Breast epithelium (tissue), 4 donors: ENCODE measurements around the gene PROM2. TPM values are rescaled to one million over a fixed set of nuclear protein-coding genes. Genes with fewer than 3 reads are reported as not detected.

Source experiments
- DNase-seq, 2 donors: peaks; one replicate each; pipeline ENCODE4 v3.0.0-alpha.2; 2019; ENCODE audit warnings: low spot score in 2 of 2
- H3K27ac ChIP-seq, 2 donors: fragments of 200-600 bp; sonication (generic) in 1 of 2; one replicate each; pipeline ENCODE4 v1.5.1; 2016 to 2019; ENCODE audit warnings: mild to moderate bottlenecking in 1 of 2
- H3K27me3 ChIP-seq, 2 donors: fragments of 200-600 bp; sonication (generic) in 1 of 2; one replicate each; pipeline versions ENCODE4 v1.5.1 to v1.6.0; 2017 to 2019; ENCODE audit warnings: control low read depth in 1 of 2, mild to moderate bottlenecking in 1 of 2
- H3K36me3 ChIP-seq: fragments of 200-600 bp; one replicate; pipeline ENCODE4 v1.5.1; 2019
- H3K4me1 ChIP-seq, 2 donors: fragments of 200-600 bp; sonication (generic); one replicate each; pipeline ENCODE4 v1.5.1; 2016 to 2019; ENCODE audit warnings: control low read depth in 1 of 2
- H3K4me3 ChIP-seq, 3 donors: fragments of 200-600 bp; sonication (generic); 1 replicate in 2 of 3; 2 replicates in 1 of 3; pipeline ENCODE4 v1.5.1; 2016 to 2019; ENCODE audit warnings: mild to moderate bottlenecking in 3 of 3, moderate library complexity in 2 of 3
- H3K9me3 ChIP-seq, 2 donors: fragments of 200-600 bp; sonication (generic) in 1 of 2; one replicate each; pipeline ENCODE4 v1.5.1; 2016 to 2019; ENCODE audit warnings: control low read depth in 1 of 2
- CTCF ChIP-seq, 3 donors: fragments of 450-650 bp; IDR thresholded peaks; one replicate each; pipeline ENCODE4 v1.5.1; 2016 to 2017; ENCODE audit warnings: antibody characterized with exemption in 3 of 3, mild to moderate bottlenecking in 3 of 3, moderate library complexity in 3 of 3
- POLR2A ChIP-seq: fragments of 450-650 bp; IDR thresholded peaks from one replicate; pipeline ENCODE4 v1.6.1; 2016; ENCODE audit warnings: antibody characterized with exemption, mild to moderate bottlenecking, moderate library complexity
- POLR2AphosphoS5 ChIP-seq, 3 donors: sonication (generic); formaldehyde crosslinking; IDR thresholded peaks; one replicate each; pipeline ENCODE4 v1.6.1; 2017; ENCODE audit warnings: antibody characterized with exemption in 3 of 3
- intact Hi-C: fragments of 100-400 bp; cut with DNase I; formaldehyde crosslinking; loops from one replicate; pipeline ENCODE4 v1.15.1; 2023; ENCODE audit warnings: low total_unique reads
- total RNA-seq, 3 donors: library from RNA; depleted of rRNA; stranded (reverse); fragments of >200 nt; gene quantifications; one replicate each; pipeline ENCODE4 v1.1.0, GENCODE V29; 2016

Gene PROM2
- total RNA-seq, 3 donors from 2014 or later, result 1.4 to 48.8 (median 47.7) TPM

- intact Hi-C loops, result no loop called here
- no peak for TF ChIP-seq POLR2AphosphoS5 (IDR thresholded peaks at IDR 0.05)
- no peak for TF ChIP-seq CTCF (IDR thresholded peaks at IDR 0.05)
- Histone ChIP-seq H3K27me3 (no peaks in the 10 kb centered on the region), H3K9me3 (peaks cover 0 to 3% of the 10 kb centered on the region in 2 donors), H3K36me3 (no peaks in the 10 kb centered on the region), H3K27ac (peak overlapping the region; percentile 80 to 82), H3K4me1 (no peaks in the 10 kb centered on the region), H3K4me3 (no peak overlapping the region)
- no peak for DNase-seq
Measured at GRCh38 chr2:95258271-95258670, 16.0 kb upstream of the PROM2 start.

- no peak overlapping the region for H3K4me3 ChIP-seq
- no peak for TF ChIP-seq CTCF (IDR thresholded peaks at IDR 0.05)
- TF ChIP-seq POLR2AphosphoS5 (IDR thresholded peaks at IDR 0.05), result peak in 1 of 3 donors; percentile 21
- no peak for TF ChIP-seq POLR2A
- H3K9me3 ChIP-seq, result no peaks in the 10 kb centered on the region
- DNase-seq, result peak in 1 of 2 donors; percentile 89
- H3K27me3 ChIP-seq, result no peaks in the 10 kb centered on the region
- intact Hi-C loops, result no loop called here
- peak overlapping the region; percentile 80 to 82 for H3K27ac ChIP-seq
- H3K36me3 ChIP-seq, result no peaks in the 10 kb centered on the region
- H3K4me1 ChIP-seq, result no peaks in the 10 kb centered on the region
Measured at GRCh38 chr2:95260028-95261023, 13.9 kb upstream of the PROM2 start.

- TF ChIP-seq POLR2A (no peak), CTCF (IDR thresholded peaks at IDR 0.05) (no peak), POLR2AphosphoS5 (IDR thresholded peaks at IDR 0.05) (no peak)
- no peaks in the 10 kb centered on the region for H3K27me3 ChIP-seq
- H3K27ac ChIP-seq, result no peak overlapping the region
- H3K4me1 ChIP-seq, result no peaks in the 10 kb centered on the region
- no peak for DNase-seq
- no peaks in the 10 kb centered on the region for H3K36me3 ChIP-seq
- intact Hi-C loops, result no loop called here
- no peak overlapping the region for H3K4me3 ChIP-seq
- H3K9me3 ChIP-seq, result no peaks in the 10 kb centered on the region
Measured at GRCh38 chr2:95261602-95262001, 12.6 kb upstream of the PROM2 start.

- no peak for TF ChIP-seq POLR2AphosphoS5 (IDR thresholded peaks at IDR 0.05)
- no peak for TF ChIP-seq POLR2A
- no peak for TF ChIP-seq CTCF (IDR thresholded peaks at IDR 0.05)
Measured at GRCh38 chr2:95262896-95263542, 11.2 kb upstream of the PROM2 start.

GRCh38 chr2:95264624-95265023 lies 9.6 kb upstream of the PROM2 start:
- no peaks in the 10 kb centered on the region for H3K27me3 ChIP-seq
- H3K4me1 ChIP-seq, result no peaks in the 10 kb centered on the region
- intact Hi-C loops, result no loop called here
- no peak overlapping the region for H3K4me3 ChIP-seq
- DNase-seq, result no peak
- no peaks in the 10 kb centered on the region for H3K9me3 ChIP-seq
- H3K36me3 ChIP-seq, result no peaks in the 10 kb centered on the region
- TF ChIP-seq CTCF (IDR thresholded peaks at IDR 0.05) (no peak), POLR2AphosphoS5 (IDR thresholded peaks at IDR 0.05) (no peak), POLR2A (no peak)
- no peak overlapping the region for H3K27ac ChIP-seq

More at GRCh38 chr2:95262896-95263542, 11.2 kb upstream of the PROM2 start:
- Histone ChIP-seq H3K4me3 (no peak overlapping the region), H3K4me1 (no peaks in the 10 kb centered on the region), H3K36me3 (no peaks in the 10 kb centered on the region), H3K27ac (no peak overlapping the region), H3K9me3 (no peaks in the 10 kb centered on the region), H3K27me3 (no peaks in the 10 kb centered on the region)
- intact Hi-C loops, result no loop called here
- no peak for DNase-seq
